ENCODE measurements around the gene ACYP2.
"Not testable (repeated sequence)": the region's sequence is repeated elsewhere in the genome, so short reads cannot be mapped to it uniquely, and the experiment has no call there.

Gene ACYP2

GRCh38 chr2:54107903-54108615 lies 7.4 kb upstream of the ACYP2 start:
- peaks cover 9% of the 10 kb centered on the region for H3K4me1 Mint-ChIP-seq (ENCODE audit: low read depth)
- DNase-seq = no peak
- no peaks in the 10 kb centered on the region for H3K9me3 Mint-ChIP-seq
- no peaks in the 10 kb centered on the region for H3K36me3 Mint-ChIP-seq (ENCODE audit: low read depth)
- no peak overlapping the region for H3K27ac Mint-ChIP-seq
- no peaks in the 10 kb centered on the region for H3K27me3 Mint-ChIP-seq
- H3K4me3 Mint-ChIP-seq = no peak overlapping the region

GRCh38 chr2:54109848-54110247 lies 5.6 kb upstream of the ACYP2 start:
- H3K36me3 Mint-ChIP-seq (ENCODE audit: low read depth) = peaks cover 3% of the 10 kb centered on the region
- DNase-seq = no peak
- H3K27ac Mint-ChIP-seq = no peak overlapping the region
- no peak overlapping the region for H3K4me3 Mint-ChIP-seq
- peaks cover 8% of the 10 kb centered on the region for H3K4me1 Mint-ChIP-seq (ENCODE audit: low read depth)
- no peaks in the 10 kb centered on the region for H3K27me3 Mint-ChIP-seq
- no peaks in the 10 kb centered on the region for H3K9me3 Mint-ChIP-seq

- H3K27me3 Mint-ChIP-seq, H3K9me3 Mint-ChIP-seq, DNase-seq: not testable (repeated sequence)
- Mint-ChIP-seq H3K4me3 (peak overlapping the region; percentile 91), H3K36me3 (ENCODE audit: low read depth) (peaks cover 31% of the 10 kb centered on the region), H3K27ac (peak overlapping the region; percentile 99), H3K4me1 (ENCODE audit: low read depth) (peaks cover 17% of the 10 kb centered on the region)
Measured at GRCh38 chr2:54114479-54114878, 936 bp upstream of the ACYP2 start.

GRCh38 chr2:54114936-54115283 lies 505 bp upstream of the ACYP2 start:
- H3K27me3 Mint-ChIP-seq = no peaks in the 10 kb centered on the region
- H3K9me3 Mint-ChIP-seq = peaks cover 6% of the 10 kb centered on the region
- H3K27ac Mint-ChIP-seq = peak overlapping the region; percentile 99
- peak overlapping the region; percentile 91 for H3K4me3 Mint-ChIP-seq
- DNase-seq = no peak
- peaks cover 35% of the 10 kb centered on the region for H3K36me3 Mint-ChIP-seq (ENCODE audit: low read depth)
- H3K4me1 Mint-ChIP-seq (ENCODE audit: low read depth) = peaks cover 17% of the 10 kb centered on the region

- H3K4me1 Mint-ChIP-seq (ENCODE audit: low read depth) = peaks cover 17% of the 10 kb centered on the region
- peak overlapping the region; percentile 91 for H3K4me3 Mint-ChIP-seq
- not testable (repeated sequence) for DNase-seq, H3K27me3 Mint-ChIP-seq, H3K9me3 Mint-ChIP-seq
- H3K36me3 Mint-ChIP-seq (ENCODE audit: low read depth) = peaks cover 48% of the 10 kb centered on the region
- H3K27ac Mint-ChIP-seq = peak overlapping the region; percentile 77
Measured at GRCh38 chr2:54116598-54116997, 1.2 kb downstream of the ACYP2 start.

- Mint-ChIP-seq H3K4me1 (ENCODE audit: low read depth) (peaks cover 5% of the 10 kb centered on the region), H3K36me3 (ENCODE audit: low read depth) (peaks cover 34% of the 10 kb centered on the region), H3K9me3 (peaks cover 6% of the 10 kb centered on the region), H3K27me3 (no peaks in the 10 kb centered on the region), H3K27ac (no peak overlapping the region), H3K4me3 (no peak overlapping the region)
- DNase-seq = no peak
Measured at GRCh38 chr2:54120950-54121349, 5.5 kb downstream of the ACYP2 start.

GRCh38 chr2:54122171-54122935 lies 6.9 kb downstream of the ACYP2 start:
- Mint-ChIP-seq H3K9me3 (no peaks in the 10 kb centered on the region), H3K4me3 (no peak overlapping the region), H3K4me1 (ENCODE audit: low read depth) (no peaks in the 10 kb centered on the region), H3K36me3 (ENCODE audit: low read depth) (peaks cover 29% of the 10 kb centered on the region), H3K27me3 (no peaks in the 10 kb centered on the region), H3K27ac (no peak overlapping the region)
- DNase-seq = no peak

- Mint-ChIP-seq H3K27me3 (no peaks in the 10 kb centered on the region), H3K27ac (no peak overlapping the region), H3K4me3 (no peak overlapping the region), H3K4me1 (ENCODE audit: low read depth) (no peaks in the 10 kb centered on the region), H3K36me3 (ENCODE audit: low read depth) (peaks cover 26% of the 10 kb centered on the region), H3K9me3 (no peaks in the 10 kb centered on the region)
- no peak for DNase-seq
Measured at GRCh38 chr2:54122939-54123338, 7.5 kb downstream of the ACYP2 start.

- not testable (repeated sequence) for H3K36me3 Mint-ChIP-seq (ENCODE audit: low read depth); H3K27me3 Mint-ChIP-seq; H3K4me1 Mint-ChIP-seq (ENCODE audit: low read depth); H3K4me3 Mint-ChIP-seq; DNase-seq; H3K9me3 Mint-ChIP-seq; H3K27ac Mint-ChIP-seq
Measured at GRCh38 chr2:54127174-54127573, 11.8 kb downstream of the ACYP2 start.

- no peak for DNase-seq
- H3K27ac Mint-ChIP-seq = no peak overlapping the region
- H3K27me3 Mint-ChIP-seq = no peaks in the 10 kb centered on the region
- H3K4me1 Mint-ChIP-seq (ENCODE audit: low read depth) = no peaks in the 10 kb centered on the region
- no peaks in the 10 kb centered on the region for H3K9me3 Mint-ChIP-seq
- H3K36me3 Mint-ChIP-seq (ENCODE audit: low read depth) = no peaks in the 10 kb centered on the region
- no peak overlapping the region for H3K4me3 Mint-ChIP-seq
Measured at GRCh38 chr2:54133056-54133455, 17.6 kb downstream of the ACYP2 start.

- no peaks in the 10 kb centered on the region for H3K9me3 Mint-ChIP-seq
- peaks cover 5% of the 10 kb centered on the region for H3K36me3 Mint-ChIP-seq (ENCODE audit: low read depth)
- H3K4me1 Mint-ChIP-seq (ENCODE audit: low read depth) = no peaks in the 10 kb centered on the region
- no peaks in the 10 kb centered on the region for H3K27me3 Mint-ChIP-seq
- no peak overlapping the region for H3K27ac Mint-ChIP-seq
- DNase-seq = no peak
- no peak overlapping the region for H3K4me3 Mint-ChIP-seq
Measured at GRCh38 chr2:54139210-54139609, 23.8 kb downstream of the ACYP2 start.

GRCh38 chr2:54143780-54144179 lies 28.4 kb downstream of the ACYP2 start:
- H3K27ac Mint-ChIP-seq = no peak overlapping the region
- DNase-seq = no peak
- no peaks in the 10 kb centered on the region for H3K9me3 Mint-ChIP-seq
- no peaks in the 10 kb centered on the region for H3K27me3 Mint-ChIP-seq
- H3K4me1 Mint-ChIP-seq (ENCODE audit: low read depth) = no peaks in the 10 kb centered on the region
- H3K4me3 Mint-ChIP-seq = no peak overlapping the region
- peaks cover 5% of the 10 kb centered on the region for H3K36me3 Mint-ChIP-seq (ENCODE audit: low read depth)

- no peaks in the 10 kb centered on the region for H3K9me3 Mint-ChIP-seq
- H3K27me3 Mint-ChIP-seq = no peaks in the 10 kb centered on the region
- H3K36me3 Mint-ChIP-seq (ENCODE audit: low read depth) = peaks cover 16% of the 10 kb centered on the region
Measured at GRCh38 chr2:54148391-54148790, 33.0 kb downstream of the ACYP2 start.

GRCh38 chr2:54149638-54150441 lies 34.4 kb downstream of the ACYP2 start:
- Mint-ChIP-seq H3K27me3 (no peaks in the 10 kb centered on the region), H3K27ac (no peak overlapping the region), H3K36me3 (ENCODE audit: low read depth) (peaks cover 25% of the 10 kb centered on the region), H3K9me3 (no peaks in the 10 kb centered on the region), H3K4me1 (ENCODE audit: low read depth) (no peaks in the 10 kb centered on the region), H3K4me3 (no peak overlapping the region)
- DNase-seq = no peak

More at GRCh38 chr2:54148391-54148790, 33.0 kb downstream of the ACYP2 start:
- H3K4me1 Mint-ChIP-seq (ENCODE audit: low read depth) = no peaks in the 10 kb centered on the region
- no peak for DNase-seq
- no peak overlapping the region for H3K27ac Mint-ChIP-seq
- no peak overlapping the region for H3K4me3 Mint-ChIP-seq

GRCh38 chr2:54158311-54158710 lies 42.9 kb downstream of the ACYP2 start:
- no peak overlapping the region for H3K4me3 Mint-ChIP-seq
- H3K9me3 Mint-ChIP-seq = peaks cover 2% of the 10 kb centered on the region
- H3K27me3 Mint-ChIP-seq = no peaks in the 10 kb centered on the region
- no peaks in the 10 kb centered on the region for H3K4me1 Mint-ChIP-seq (ENCODE audit: low read depth)
- no peak overlapping the region for H3K27ac Mint-ChIP-seq
- H3K36me3 Mint-ChIP-seq (ENCODE audit: low read depth) = peaks cover 20% of the 10 kb centered on the region
- DNase-seq = no peak

Data from activated T-cell treated with anti-CD3 and anti-CD28 coated beads, Interleukin-2, amount 50 U/mL, for 24 hours (primary cell).